8988T (cell line): ENCODE measurements around the gene ANKRD9.
"Not testable (repeated sequence)": the region's sequence is repeated elsewhere in the genome, so short reads cannot be mapped to it uniquely, and the experiment has no call there.

Source experiments
- DNase-seq: peaks from one replicate; pipeline ENCODE4 v3.0.0; 2011

Gene ANKRD9, protein sequence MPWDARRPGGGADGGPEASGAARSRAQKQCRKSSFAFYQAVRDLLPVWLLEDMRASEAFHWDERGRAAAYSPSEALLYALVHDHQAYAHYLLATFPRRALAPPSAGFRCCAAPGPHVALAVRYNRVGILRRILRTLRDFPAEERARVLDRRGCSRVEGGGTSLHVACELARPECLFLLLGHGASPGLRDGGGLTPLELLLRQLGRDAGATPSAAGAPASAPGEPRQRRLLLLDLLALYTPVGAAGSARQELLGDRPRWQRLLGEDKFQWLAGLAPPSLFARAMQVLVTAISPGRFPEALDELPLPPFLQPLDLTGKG

DNA sequence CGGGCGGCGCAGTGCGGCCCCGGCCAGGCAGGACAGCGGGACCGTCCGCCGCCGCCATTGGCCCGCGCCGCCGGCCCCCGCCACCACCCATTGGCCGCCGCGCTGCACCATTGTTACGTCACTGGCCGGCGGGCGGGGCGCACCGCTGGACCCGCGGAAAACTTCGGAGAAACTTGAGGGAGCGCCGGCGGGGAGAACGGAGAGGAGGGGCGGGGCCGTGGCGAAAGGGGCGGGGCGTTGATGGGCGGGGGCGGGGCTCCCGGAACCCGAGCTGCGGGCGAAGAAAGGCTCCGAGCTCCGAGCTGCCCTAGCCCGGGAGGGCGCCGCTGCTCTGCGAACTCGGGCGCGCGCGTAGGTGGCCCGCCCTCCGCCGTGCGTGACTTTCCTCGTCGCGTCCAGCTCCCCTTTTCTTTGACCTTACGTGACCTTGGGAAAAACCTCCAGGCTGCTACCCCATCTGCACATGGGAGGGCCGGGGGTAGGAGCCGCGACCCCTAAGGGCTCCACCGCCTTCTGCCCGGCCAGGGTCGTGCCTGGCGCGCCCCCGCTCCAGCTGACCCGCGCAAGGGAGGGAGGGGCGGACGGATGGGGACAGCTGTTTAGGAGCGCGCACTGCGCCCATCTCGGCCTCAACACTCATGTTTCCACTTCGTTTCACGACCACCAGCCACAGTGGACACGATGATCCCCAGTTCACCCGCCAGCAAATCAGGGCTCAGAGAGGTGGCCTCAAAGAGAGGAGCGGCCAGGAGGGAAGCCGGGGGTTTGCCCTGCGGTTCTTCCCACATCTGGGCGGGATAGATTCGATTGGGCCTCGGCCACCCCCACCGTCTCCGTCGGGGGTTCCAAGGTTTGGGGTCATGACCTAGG, at the start of gene ANKRD9:
TSS of gene ANKRD9 (minus strand) at position 31 of the 870 bp plus-strand sequence. CDS start 1,887 bp downstream, outside the sequence.
- peak; percentile 99 for DNase-seq

DNA sequence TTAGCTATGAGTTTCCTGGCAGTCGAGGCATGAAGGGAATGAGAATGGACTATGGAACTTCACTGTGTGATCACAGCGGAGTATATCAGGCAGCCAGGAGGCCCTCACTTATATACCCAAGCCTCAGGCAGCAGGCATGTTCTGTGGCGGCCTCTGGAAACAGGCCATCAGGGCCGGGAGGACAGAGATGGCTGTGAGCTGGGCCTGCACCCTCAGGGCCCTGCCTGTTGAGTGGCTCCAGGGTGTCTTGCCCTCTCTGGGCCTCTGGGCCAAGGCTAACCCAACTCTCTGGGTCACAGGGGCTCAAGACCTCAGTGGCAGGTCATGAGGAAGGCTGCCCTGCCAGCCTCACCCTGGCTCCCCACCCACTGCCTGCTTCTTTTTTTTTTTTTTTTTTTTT, 49.0 kb upstream of the ANKRD9 start:
- no peak for DNase-seq

DNA sequence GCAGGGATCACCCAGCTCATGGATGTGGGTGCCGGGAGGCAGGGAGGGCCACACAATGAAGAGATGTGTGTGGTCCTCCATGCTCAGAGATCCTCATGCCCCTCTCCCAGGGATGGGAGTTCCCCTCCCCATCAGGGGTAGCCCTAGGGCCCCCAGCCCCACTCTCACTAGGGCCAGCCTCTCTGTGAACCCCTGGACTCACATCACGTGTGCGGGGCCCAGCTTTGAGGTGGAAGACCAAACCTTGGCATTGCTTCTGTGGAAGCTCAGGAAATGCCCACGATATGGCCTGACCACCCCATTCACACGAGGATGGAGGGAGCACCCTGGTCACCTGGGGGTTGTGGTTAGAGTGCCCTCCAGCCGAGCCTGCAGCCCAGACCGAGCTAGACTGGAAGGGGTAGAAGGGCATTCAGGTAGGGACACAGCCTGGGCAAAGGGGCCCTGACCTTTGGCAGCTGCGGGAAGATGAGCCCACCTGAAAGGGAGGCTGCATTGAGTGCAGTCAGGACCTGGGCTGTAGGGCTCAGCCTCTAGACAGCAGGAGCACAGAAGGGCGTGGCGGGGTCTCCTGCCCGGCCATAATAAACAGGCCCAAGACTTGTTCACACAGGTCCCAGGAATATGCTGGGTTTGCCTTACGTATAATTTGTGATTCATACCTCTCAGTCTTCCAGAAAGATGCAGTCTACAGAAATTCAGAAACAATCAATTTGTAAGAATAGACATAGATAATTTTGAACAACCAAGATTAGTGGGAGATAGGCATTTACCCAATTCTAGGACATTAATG, 48.1 kb upstream of the ANKRD9 start:
- peak; percentile 17 for DNase-seq

DNA sequence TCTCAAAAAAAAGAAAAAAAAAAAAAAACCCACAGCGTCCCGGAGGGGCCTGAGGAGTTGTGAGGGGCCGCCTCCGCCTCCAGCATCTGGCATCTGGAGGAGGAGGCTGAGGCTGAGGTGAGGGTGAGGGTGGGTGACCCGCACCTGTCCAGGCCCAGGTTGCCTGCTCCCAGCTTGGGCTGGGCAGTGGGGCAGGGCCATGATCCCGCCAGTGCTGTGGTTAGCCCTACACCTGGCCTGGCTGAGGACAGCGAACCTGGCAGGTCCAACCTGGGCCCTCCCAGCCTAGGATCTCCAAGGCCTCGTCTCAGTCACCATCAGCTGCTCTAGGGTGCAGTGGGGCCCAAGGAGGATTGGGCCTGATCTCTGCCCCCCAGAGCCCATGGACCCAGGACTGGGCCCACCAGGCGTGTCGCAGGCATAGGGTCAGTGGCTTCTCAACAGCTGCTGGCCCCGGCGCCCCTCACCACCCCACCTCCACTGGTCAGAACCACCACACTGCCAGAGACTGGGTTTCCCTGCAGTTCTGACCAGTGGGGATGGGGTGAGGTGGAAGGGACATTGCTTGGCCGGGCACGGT, 46.6 kb upstream of the ANKRD9 start:
- DNase-seq: no peak

DNA sequence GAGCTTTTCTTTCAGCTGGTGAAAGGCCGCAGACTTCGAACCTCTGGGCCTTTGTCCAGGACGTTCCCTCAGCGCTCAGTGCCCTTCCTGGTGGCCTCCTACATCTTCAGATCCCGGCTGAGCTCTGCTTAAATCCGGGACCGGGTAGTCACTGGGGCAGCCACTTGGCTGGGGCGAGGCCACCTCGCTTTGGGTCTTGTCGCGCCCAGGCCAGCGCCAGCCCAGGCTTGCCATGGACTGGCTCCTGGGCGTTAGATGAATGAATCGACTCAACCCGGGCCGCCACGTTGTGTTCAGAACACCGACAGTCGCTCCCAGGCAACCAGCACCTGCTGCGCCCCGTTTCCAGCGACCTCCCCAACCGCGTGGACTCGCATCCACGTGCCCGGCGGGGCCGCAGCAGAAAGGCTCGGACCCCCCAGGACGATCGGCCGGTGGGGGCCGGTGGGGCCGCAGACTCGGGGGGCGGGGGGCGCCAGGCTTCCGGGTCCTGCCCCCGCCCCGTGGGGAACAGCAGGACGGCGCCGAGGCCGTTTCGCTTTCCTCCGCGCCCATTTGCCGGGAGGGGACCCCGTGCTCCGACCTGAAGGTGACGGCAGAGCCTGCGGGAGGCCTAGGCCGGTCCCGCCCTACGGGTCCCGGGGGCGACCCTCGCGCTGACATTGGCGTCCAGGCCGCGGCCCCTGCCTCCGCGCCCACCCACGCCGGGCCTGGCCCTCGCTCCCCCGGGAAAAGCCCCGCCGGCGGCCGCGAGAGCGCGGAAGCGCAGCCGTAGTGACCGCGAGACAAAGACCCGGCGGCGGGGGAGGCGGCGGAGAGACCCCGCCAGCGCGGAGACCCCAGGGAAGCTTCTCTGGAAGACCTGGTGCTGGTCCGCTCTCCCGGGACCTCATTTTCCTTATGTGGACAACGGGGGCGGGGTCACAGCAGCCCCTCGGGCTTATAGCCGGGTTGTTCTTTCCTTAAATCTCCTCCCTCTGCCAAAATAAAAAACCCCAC, 45.5 kb upstream of the ANKRD9 start:
- no peak for DNase-seq

DNA sequence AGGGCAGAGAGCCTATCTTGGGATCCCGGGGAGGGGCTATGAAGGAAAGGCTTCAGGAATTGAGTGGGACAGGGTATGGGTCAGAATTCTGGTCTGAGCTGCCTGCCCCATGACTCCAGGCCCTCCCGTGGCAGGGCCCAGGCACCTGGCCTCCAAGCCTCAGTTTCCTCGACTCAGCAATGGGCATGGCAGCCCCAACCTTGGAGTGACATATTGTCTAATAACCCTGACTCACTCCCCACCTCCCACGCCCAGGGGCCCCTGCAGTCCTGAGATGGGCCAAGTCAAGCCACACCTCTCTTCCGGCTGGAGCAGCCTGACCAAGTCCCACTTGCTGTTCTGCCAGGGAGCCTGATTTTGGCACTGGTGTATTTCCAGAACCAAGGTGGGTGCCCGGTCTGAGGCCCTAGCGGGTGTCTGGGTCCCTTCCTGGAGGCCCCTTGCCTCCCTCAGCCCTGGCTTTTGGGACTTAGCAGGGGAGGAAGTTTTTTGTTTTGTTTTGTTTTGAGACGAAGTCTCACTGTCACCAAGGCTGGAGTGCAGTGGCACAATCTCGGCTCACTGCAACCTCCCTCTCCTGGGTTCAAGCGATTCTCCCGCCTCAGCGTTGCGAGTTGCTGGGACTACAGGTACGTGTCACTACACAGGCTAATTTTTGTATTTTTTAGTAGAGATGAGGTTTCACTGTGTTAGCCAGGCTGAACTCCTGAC, 42.6 kb upstream of the ANKRD9 start:
- no peak for DNase-seq

DNA sequence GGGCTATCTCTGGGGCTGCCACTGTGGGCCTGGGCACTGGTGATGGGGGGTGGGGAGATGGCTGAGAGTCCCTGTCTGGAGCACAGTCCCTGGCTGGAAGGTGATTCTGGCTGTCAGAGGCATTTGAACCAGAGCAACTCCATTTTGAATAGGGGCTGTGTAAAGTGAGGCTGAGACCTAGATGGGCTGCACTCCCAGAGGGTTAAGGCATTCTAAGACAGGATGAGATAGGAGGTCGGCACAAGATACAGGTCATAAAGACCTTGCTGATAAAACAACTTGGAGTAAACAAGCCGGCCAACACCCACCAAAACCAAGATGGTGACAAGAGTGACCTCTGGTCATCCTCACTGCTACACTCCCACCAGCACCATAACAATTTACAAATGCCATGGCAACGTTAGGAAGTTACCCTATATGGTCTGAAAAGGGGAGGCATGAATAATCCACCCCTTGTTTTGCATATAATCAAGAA, 41.4 kb upstream of the ANKRD9 start:
- not testable (repeated sequence) for DNase-seq

DNA sequence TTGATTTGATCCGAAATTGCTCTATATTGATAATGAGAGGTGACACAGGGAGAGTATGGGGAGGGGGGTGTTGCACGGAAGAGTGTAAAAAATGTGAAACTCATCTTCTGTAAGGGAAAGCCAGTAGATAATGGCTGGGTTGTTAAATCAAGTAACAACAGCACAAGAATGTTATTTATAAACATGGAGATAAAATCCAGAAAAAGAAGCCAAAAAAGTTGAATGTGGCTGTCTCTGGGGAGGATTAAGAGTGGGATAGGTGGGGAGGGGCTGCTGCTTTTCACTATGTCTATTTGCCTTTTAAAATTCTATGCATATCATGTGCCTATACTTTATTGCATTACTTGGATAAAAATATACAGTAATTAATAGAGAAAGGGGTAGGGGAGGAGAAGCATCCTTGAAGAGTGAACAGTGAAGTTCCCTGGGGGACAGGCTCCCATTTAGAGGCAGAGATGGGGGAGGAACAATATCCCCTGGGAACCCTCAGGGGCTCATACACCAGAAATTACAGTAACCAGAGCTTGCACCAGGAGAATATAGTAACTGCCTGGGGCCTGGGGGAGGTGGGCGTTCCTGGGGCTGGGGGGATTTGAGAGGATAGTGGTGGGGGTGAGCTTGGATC, 39.2 kb upstream of the ANKRD9 start:
- DNase-seq: no peak

DNA sequence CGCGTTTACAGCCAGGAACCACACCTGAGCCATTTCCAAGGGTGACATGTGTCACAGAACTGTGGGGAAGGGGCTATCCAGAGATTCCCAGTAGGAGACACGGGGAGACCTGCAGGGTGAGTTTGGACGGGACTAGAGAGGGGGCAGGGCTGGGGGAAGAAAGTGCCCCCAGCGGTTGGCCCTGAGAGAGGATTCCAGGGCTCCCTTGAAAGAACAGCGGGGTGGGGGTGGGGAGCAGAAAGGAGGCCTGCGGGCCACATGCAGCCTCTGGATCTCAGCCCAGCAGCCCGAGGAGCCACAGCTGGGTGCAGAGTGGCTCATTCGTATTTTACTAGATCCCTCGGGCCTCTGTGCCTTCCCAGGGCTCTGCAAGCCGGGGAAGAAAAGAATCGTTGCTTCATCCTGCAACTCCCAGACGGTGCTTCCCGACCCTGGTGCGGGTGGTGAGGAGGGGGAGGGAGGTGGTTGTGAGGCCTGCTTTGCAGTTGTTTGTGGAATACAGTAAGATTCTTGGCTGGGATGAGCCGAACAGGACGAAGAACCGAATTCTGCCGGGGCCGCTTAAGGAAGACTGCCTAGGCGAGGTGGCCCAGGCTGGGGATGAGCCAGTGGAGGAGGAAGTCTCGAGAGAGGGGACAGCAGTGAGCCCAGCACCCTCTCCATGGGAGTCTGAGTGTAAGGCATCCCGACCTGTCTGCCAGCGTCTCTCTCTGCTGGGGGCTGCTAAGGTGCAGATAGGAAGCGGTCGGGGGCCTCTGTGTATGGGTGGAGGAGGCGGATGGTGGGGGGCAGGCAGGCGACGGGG, 36.1 kb upstream of the ANKRD9 start:
- DNase-seq: no peak

DNA sequence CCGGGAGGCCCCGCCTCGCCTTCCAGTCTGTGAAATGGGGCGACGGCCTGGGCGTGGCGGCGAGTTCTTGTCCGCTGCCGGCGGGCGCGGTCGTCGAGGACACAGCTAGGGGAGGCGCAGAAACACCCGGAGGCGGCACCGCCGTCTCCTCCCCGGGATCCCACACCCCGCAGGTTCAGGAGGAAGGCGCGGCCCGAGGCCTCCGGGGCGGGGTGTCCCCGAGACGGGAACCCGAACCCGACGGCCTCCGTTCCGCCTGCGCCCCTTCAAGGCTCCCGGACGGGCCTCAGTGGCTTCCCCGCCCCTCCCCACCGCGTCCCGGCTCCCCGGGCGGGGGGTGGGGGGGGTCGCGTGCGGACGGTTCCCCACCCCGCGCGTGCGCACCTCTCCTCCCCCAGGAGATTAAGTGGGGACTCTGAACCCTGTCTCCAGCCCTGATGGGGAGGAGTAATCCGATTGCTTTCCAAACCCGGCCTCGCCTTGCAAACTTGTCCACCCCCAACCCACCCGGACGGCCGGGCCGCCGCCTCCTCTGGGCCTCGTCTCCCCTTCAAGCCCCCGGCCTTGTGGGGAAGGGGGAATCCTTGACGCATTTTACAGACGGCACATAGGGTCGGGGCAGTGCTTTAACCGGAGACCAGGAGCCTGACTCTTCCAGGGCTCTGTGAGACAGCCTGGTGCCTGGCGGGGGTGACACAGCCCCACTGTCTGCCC, 35.3 kb upstream of the ANKRD9 start:
- no peak for DNase-seq

DNA sequence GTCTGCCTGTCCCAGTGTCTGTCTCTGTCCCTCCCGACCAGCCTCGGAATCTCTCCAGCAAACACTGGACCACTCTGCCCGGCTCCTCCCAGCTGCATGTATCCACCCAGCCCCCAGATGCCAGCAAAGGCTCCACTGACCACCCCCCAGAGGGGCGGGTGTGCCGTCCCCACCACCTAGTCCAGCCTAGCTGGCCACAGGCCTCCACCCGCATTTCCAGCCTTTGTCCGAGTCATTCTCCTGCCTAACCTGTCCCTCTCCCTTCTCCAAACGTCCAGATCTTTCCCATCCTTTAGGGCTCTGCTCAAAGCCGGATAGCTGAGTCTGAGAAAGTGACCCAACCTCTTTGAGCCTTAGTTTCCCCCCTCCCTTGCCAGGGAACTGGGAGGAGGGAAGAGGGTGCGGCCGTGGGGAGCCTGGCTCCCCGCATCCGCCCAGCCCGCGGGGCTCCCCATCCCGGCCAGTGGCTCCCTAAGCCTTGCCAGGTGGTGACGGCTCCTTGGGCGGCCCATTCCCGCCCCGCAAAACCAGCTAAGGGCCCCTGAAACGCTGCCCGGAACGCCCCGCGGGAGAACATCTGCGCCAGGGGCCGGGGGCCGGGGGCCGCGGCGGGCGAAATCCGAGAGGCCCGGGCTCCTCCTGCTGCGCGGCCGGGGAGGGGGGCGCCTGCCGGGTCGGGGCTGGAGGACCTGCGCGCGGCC, 34.6 kb upstream of the ANKRD9 start:
- DNase-seq: no peak

DNA sequence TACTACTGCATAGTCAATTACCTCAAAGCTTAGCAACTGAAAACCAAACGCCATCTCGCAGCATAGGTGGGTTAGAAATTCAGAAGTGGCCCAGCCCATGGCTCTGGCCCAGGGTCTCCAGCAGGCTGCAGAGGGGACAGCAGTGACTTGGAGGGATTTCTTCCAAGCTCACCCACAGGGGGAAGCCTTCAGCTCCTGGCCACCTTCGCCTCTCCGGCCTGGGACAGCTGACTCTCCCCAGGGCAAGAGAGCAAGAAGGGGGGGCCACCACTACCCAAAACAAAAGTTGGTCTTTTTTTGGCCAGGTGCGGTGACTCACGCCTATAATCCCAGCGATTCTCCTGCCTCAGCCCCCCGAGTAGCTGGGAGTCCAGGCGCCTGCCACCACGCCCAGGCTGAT, 32.2 kb upstream of the ANKRD9 start:
- no peak for DNase-seq

DNA sequence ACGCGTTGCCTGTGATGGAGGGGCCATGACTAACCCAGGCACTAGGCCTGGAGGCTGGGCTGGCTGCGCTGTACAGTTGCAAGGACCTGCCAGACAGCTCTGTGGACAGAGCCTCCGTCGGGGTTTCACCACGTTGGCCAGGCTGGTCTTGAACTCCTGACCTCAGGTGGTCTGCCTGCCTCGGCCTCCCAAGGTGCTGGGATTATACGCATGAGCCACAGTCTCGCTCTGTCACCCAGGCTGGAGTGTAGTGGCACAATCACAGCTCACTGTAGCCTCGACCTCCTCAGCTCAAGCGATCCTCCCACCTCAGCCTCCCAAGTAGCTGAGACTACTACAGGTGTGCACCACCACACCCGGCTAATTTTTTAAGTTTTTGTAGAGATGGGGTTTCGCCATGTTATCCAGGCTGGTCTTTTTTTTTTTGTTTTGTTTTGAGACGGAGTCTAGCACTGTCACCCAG, 31.5 kb upstream of the ANKRD9 start:
- DNase-seq: not testable (repeated sequence)

DNA sequence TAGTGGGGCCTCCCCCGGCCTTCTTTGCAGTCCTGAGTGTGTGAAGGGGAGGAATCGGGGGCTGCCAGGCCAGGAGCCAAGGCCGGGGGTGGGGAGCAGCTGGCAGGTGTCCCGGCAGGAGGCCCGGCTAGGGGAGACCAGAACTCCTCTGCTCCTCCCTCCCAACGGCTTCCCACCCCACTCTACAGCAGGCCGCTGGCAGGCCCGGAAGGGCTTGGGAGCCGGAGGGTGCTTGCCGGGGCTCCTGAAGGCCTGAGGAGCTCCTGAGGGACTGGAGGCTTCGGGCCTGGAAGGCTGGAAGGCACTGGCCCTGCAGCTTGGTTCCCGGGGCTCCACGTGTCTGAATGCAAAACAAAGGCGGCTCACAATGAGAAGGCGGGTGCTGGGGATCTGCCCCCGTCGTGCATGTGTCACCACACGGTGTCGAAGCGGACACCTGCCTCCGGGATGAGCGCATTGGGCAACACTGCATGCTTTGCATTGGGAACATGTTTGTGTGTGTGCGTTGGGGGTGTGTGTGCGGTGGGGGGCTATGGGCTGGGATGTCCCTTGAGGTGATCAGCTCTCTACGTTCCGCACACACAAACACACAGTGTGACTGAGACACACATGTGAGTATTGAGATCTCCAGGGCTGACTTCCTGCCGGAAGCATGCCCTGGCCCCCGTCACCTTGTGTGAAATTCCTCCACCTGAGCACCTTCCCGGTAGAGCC, 30.9 kb upstream of the ANKRD9 start:
- no peak for DNase-seq

DNA sequence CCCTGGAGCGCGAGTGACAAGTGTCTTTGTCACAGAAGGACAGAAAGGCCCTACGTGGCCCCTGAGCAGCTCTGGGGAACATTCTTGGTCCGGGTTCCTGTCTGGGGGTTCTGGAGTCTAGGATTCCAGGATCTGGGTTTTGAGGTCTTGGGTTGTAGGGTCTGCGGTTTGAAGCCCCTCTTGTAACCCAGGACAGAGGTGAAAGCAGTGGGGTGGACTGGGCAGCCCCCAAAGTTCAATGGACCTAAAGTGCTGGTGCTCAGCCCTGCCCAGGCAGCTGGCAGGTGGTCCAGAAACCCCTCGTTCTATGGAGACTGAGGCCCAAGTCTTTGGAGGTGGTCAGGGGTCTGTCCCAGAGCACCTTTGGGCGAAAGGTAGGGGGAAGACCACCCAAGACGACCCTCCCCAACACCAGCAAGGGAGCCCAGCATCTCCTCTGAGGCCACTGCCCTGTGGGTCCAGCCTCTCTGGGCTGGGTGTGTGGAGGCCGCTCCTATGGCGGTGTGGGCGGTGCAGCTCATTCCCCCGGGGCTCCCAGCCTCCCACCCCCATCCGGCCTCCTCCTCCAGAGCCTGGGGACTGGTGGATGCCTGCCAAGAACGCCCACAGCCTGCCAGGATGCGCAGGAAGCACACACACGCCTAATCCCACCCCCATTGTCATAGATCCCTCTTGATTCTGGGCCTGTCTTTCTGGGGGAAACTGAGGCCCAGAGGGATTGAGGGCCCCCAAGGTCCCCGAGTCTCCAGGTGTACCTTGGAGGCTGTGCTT, 30.2 kb upstream of the ANKRD9 start:
- no peak for DNase-seq
